ENCODE results near the gene PCGF1. TPM values are rescaled to one million over a fixed set of nuclear protein-coding genes. Genes with fewer than 3 reads are reported as not detected.

PCGF1 gene
- total and polyA plus RNA-seq, 2 of the 13 experiments (the other 11 are each of a cell fraction or from before 2014, with no cell fraction given): 20.4 to 22.6 TPM

- TF ChIP-seq GPN1 (CRISPR knock-in tag; IDR thresholded peaks at IDR 0.05; ENCODE audit: borderline replicate concordance) (no peak), ZZZ3 (CRISPR knock-in tag; IDR thresholded peaks at IDR 0.05; ENCODE audit: borderline replicate concordance) (no peak), ZNF44 (CRISPR knock-in tag; IDR thresholded peaks at IDR 0.05) (no peak), ZNF350 (CRISPR knock-in tag; IDR thresholded peaks at IDR 0.05; ENCODE audit: borderline replicate concordance, low read depth) (peak; percentile 56; the same call in 1 of the 2 replicates), ZNF253 (CRISPR knock-in tag; IDR thresholded peaks at IDR 0.05; ENCODE audit: borderline replicate concordance) (no peak), TEAD2 (CRISPR knock-in tag; IDR thresholded peaks at IDR 0.05) (no peak), ATF6 (CRISPR knock-in tag; conservative IDR thresholded peaks at IDR 0.05) (no peak), HNRNPUL1 (IDR thresholded peaks at IDR 0.05; ENCODE audit: low read depth, low read length) (no peak), BRCA1 (CRISPR knock-in tag; IDR thresholded peaks at IDR 0.05) (no peak), IRX3 (CRISPR knock-in tag; IDR thresholded peaks at IDR 0.05; ENCODE audit: borderline replicate concordance, low read depth) (no peak), NONO (IDR thresholded peaks at IDR 0.05) (no peak), NONO (CRISPR knock-in tag; conservative IDR thresholded peaks at IDR 0.05) (peak; percentile 27), KMT2A (CRISPR knock-in tag; IDR thresholded peaks at IDR 0.05) (no peak), ZBTB42 (CRISPR knock-in tag; IDR thresholded peaks at IDR 0.05) (no peak), DR1 (CRISPR knock-in tag; IDR thresholded peaks at IDR 0.05) (no peak), U2AF2 (IDR thresholded peaks at IDR 0.05; ENCODE audit: low read depth, low read length) (no peak), SKI (IDR thresholded peaks at IDR 0.05; ENCODE audit: partially characterized antibody) (no peak), ZNF609 (CRISPR knock-in tag; IDR thresholded peaks at IDR 0.05; ENCODE audit: borderline replicate concordance) (no peak), HINFP (CRISPR knock-in tag; IDR thresholded peaks at IDR 0.05; ENCODE audit: low read depth) (no peak), ZSCAN30 (CRISPR knock-in tag; IDR thresholded peaks at IDR 0.05) (no peak), ARID2 (CRISPR knock-in tag; IDR thresholded peaks at IDR 0.05; ENCODE audit: borderline replicate concordance) (no peak)
Observed at GRCh38 chr2:74512744-74513604, 5.5 kb upstream of the PCGF1 start (continued).
